Measurements from ENCODE around the gene ATP6AP1. TPM values are rescaled to one million over a fixed set of nuclear protein-coding genes. Genes with fewer than 3 reads are reported as not detected.

Gene ATP6AP1
- total and polyA plus RNA-seq, 10 of the 15 experiments (the other 5 are each of a cell fraction or from before 2014, with no cell fraction given): 4.5 to 56.4 (median 32.0) TPM

DNA sequence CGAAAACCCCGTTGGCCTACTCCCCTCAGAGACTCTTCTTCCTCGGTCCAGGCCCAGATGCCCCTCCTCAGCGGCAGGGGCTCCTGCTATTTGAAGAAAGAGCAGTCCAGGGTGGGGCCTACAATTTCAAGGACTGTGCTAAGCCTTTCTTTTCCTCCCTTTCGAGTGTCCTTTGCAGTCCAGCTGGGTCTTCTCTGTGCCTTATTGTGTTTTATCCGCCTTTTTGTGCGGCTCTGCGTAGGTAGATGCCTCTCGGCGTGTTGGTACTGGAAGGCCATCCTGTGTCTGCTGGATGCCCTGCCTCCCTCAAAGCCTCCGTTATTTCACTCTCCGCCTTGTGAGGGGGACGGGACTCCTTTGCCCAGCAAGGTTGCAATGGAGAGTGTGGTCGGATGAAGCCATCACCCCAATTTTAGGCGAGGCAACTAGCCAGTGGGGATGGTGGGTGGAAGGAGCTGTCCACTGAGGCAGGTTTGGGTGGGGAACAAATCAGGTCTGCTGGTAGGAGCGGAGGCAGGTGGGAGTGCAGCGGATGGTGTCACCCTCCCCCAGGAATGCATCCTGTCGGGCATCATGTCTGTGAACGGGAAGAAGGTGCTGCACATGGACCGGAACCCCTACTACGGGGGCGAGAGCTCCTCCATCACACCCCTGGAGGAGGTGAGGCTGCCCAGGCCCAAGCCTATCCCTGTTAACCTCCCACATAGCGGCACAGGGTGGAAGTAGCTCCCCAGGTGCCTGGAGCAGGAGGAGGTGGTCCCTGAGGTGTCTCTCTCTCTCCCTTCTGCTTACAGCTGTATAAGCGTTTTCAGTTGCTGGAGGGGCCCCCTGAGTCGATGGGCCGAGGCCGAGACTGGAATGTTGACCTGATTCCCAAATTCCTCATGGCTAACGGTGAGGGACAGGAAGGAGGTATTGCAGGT is 9.8 kb downstream of the ATP6AP1 start:
- no peak for TF ChIP-seq CBX5 (IDR thresholded peaks at IDR 0.05; ENCODE audit: low read depth)
- TF ChIP-seq, protein P1, sequence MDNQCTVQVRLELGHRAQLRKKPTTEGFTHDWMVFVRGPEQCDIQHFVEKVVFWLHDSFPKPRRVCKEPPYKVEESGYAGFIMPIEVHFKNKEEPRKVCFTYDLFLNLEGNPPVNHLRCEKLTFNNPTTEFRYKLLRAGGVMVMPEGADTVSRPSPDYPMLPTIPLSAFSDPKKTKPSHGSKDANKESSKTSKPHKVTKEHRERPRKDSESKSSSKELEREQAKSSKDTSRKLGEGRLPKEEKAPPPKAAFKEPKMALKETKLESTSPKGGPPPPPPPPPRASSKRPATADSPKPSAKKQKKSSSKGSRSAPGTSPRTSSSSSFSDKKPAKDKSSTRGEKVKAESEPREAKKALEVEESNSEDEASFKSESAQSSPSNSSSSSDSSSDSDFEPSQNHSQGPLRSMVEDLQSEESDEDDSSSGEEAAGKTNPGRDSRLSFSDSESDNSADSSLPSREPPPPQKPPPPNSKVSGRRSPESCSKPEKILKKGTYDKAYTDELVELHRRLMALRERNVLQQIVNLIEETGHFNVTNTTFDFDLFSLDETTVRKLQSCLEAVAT (IDR thresholded peaks at IDR 0.05): peak; percentile 54; the same call in 1 of the 2 replicates
- BruUV-seq (replicated peaks): no TSS peak
- Histone ChIP-seq H3K27me3 (replicated peaks in 1 of 2; ENCODE audit: control insufficient read depth in 2 of 2, insufficient read depth in 2 of 2, low read length in 1 of 2) (no peaks in the 10 kb centered on the region), H4K20me1 (ENCODE audit: control insufficient read depth, insufficient read depth) (no peaks in the 10 kb centered on the region), H3K4me3 (peak overlapping the region; percentile 74), H3K36me3 (ENCODE audit: control insufficient read depth in 2 of 2, insufficient read depth in 2 of 2, low read length in 1 of 2) (peaks cover 0 to 5% of the 10 kb centered on the region in 2 experiments; a peak in 1 of 4 replicates), H3K79me2 (ENCODE audit: control insufficient read depth, insufficient read depth, low read length) (peaks cover 21% of the 10 kb centered on the region), H3K4me1 (ENCODE audit: control insufficient read depth, insufficient read depth, low read length) (no peaks in the 10 kb centered on the region), H3K4me2 (ENCODE audit: control insufficient read depth, insufficient read depth) (peak overlapping the region; percentile 84), H3K9ac (ENCODE audit: control insufficient read depth, insufficient read depth, low read length) (peak overlapping the region; percentile 56; the same call in 1 of the 2 replicates), H2AFZ (ENCODE audit: control insufficient read depth, low read depth, low read length) (no peak overlapping the region), H3K9me3 (replicated peaks; ENCODE audit: control insufficient read depth, insufficient read depth, low read length) (no peaks in the 10 kb centered on the region; the same call in 2 of the 3 replicates), H3K27ac (ENCODE audit: control insufficient read depth, insufficient read depth) (no peak overlapping the region)
- in situ Hi-C loops (cut with MboI): no loop called here
- DNase-seq (ENCODE audit: low read depth, low spot score) (no peak), FAIRE-seq (no peak), ATAC-seq (no peak)
- intact Hi-C loops (cut with micrococcal nuclease; ENCODE audit: unreplicated experiment): loop anchor here (5.0 kb wide), 2 partner anchors 39 to 41 kb away; partner anchors contain the start of genes LAGE3 and RPL10
- 61% methylated on average over 28 of the region's 28 CpGs for WGBS (ENCODE audit: insufficient coverage, insufficient replicate concordance, low lambda C conversion rate, missing lambda C conversion rate)
- ChIA-PET POLR2A (interaction anchor here (0.7 to 1.7 kb wide), 4 partner anchors 11 to 52 kb away, joined by 3 read pairs; partner anchors contain the start of genes RPL10 and SLC10A3), RAD21 (ENCODE audit: unreplicated experiment) (no interaction called here), SMC1A (ENCODE audit: uncharacterized antibody, unreplicated experiment) (no interaction called here), CTCF (no interaction called here)

DNA sequence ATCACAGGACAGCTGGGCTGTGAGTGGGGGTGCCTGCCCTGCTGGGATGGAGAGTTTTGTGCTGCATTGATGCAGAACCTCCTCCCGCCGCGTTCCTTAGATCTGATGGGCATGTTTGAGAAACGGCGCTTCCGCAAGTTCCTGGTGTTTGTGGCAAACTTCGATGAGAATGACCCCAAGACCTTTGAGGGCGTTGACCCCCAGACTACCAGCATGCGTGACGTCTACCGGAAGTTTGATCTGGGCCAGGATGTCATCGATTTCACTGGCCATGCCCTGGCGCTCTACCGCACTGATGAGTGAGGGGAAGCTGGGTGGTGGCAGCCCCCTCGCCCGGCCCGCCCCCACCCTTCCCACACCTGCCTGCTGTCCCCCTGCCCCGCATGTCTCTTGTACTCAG is 11.4 kb downstream of the ATP6AP1 start:
- H3K4me3 ChIP-seq: no peak overlapping the region
- H3K4me2 ChIP-seq (ENCODE audit: control insufficient read depth, insufficient read depth): no peak overlapping the region
- no peaks in the 10 kb centered on the region for H3K27me3 ChIP-seq (replicated peaks in 1 of 2; ENCODE audit: control insufficient read depth in 2 of 2, insufficient read depth in 2 of 2, low read length in 1 of 2)
- H3K4me1 ChIP-seq (ENCODE audit: control insufficient read depth, insufficient read depth, low read length): 0 out of 2 replicates have a peak, but pooled peaks cover under 1% of the 10 kb centered on the region
- ChIA-PET POLR2A (interaction anchor here (1.7 kb wide), 1 partner anchor 12 kb away, joined by 3 read pairs; no protein-coding TSS in a partner anchor), SMC1A (ENCODE audit: uncharacterized antibody, unreplicated experiment) (no interaction called here), RAD21 (ENCODE audit: unreplicated experiment) (interaction anchor here (0.6 kb wide), 1 partner anchor 15 kb away, joined by 3 read pairs; no protein-coding TSS in a partner anchor), CTCF (no interaction called here)
- no peak overlapping the region for H3K9ac ChIP-seq (ENCODE audit: control insufficient read depth, insufficient read depth, low read length)
- 83% methylated on average over 18 of the region's 18 CpGs for WGBS (ENCODE audit: insufficient coverage, insufficient replicate concordance, low lambda C conversion rate, missing lambda C conversion rate)
- H3K27ac ChIP-seq (ENCODE audit: control insufficient read depth, insufficient read depth): no peak overlapping the region
- TF ChIP-seq, protein P2, sequence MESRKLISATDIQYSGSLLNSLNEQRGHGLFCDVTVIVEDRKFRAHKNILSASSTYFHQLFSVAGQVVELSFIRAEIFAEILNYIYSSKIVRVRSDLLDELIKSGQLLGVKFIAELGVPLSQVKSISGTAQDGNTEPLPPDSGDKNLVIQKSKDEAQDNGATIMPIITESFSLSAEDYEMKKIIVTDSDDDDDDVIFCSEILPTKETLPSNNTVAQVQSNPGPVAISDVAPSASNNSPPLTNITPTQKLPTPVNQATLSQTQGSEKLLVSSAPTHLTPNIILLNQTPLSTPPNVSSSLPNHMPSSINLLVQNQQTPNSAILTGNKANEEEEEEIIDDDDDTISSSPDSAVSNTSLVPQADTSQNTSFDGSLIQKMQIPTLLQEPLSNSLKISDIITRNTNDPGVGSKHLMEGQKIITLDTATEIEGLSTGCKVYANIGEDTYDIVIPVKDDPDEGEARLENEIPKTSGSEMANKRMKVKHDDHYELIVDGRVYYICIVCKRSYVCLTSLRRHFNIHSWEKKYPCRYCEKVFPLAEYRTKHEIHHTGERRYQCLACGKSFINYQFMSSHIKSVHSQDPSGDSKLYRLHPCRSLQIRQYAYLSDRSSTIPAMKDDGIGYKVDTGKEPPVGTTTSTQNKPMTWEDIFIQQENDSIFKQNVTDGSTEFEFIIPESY (IDR thresholded peaks at IDR 0.05): no peak
- no peak for TF ChIP-seq NBN (IDR thresholded peaks at IDR 0.05)
- H3K79me2 ChIP-seq (ENCODE audit: control insufficient read depth, insufficient read depth, low read length): peaks cover 26% of the 10 kb centered on the region
- intact Hi-C loops (cut with micrococcal nuclease; ENCODE audit: unreplicated experiment): loop anchor here (5.0 kb wide), 2 partner anchors 37 to 43 kb away; partner anchors contain the start of genes LAGE3 and RPL10
- ATAC-seq (no peak), FAIRE-seq (no peak), DNase-seq (ENCODE audit: low read depth, low spot score) (no peak)
- peaks cover 0 to 5% of the 10 kb centered on the region in 2 experiments; a peak in 1 of 4 replicates for H3K36me3 ChIP-seq (ENCODE audit: control insufficient read depth in 2 of 2, insufficient read depth in 2 of 2, low read length in 1 of 2)
- no peaks in the 10 kb centered on the region for H4K20me1 ChIP-seq (ENCODE audit: control insufficient read depth, insufficient read depth)
- H3K9me3 ChIP-seq (replicated peaks; ENCODE audit: control insufficient read depth, insufficient read depth, low read length): no peaks in the 10 kb centered on the region
- BruUV-seq (replicated peaks): no TSS peak
- in situ Hi-C loops (cut with MboI): no loop called here
- no peak overlapping the region for H2AFZ ChIP-seq (ENCODE audit: control insufficient read depth, low read depth, low read length)

All from GM12878 (cell line).